ENCODE results near the gene TNRC6C. TPM values are rescaled to one million over a fixed set of nuclear protein-coding genes. Genes with fewer than 3 reads are reported as not detected.

TNRC6C gene
- total RNA-seq, 2 experiments from 2014 or later, result 50.7 to 57.3 TPM

- Histone ChIP-seq H3K4me1 (ENCODE audit: insufficient read depth, low read length) (peaks cover 1% of the 10 kb centered on the region), H3K4me3 (ENCODE audit: low read length) (no peak overlapping the region), H3K9me3 (ENCODE audit: control insufficient read depth in 1 of 2, insufficient read depth in 1 of 2, low read length in 2 of 2) (peaks cover 0 to 6% of the 10 kb centered on the region in 2 experiments), H3K27me3 (ENCODE audit: control insufficient read depth in 1 of 2, insufficient read depth in 2 of 2, low read length in 2 of 2) (no peaks in the 10 kb centered on the region), H3K36me3 (ENCODE audit: insufficient read depth, low read length) (no peaks in the 10 kb centered on the region), H3K27ac (ENCODE audit: low read depth in 1 of 2, low read length in 2 of 2) (no peak overlapping the region)
- ChIA-PET CTCF (no interaction called here), POLR2A (interaction anchor here (1.5 kb wide), 1 partner anchor 35 kb away, joined by 3 read pairs; the partner anchor contains the start of gene TNRC6C)
- ATAC-seq (ENCODE audit: poor library complexity), result no peak
- DNase-seq, result no peak
- TF ChIP-seq CTCF (IDR thresholded peaks at IDR 0.05), result no peak
- H3K36me3 Mint-ChIP-seq (ENCODE audit: low read depth), result no peaks in the 10 kb centered on the region
- H3K9me3 Mint-ChIP-seq, result no peaks in the 10 kb centered on the region
- H3K4me3 Mint-ChIP-seq, result no peak overlapping the region
- H3K27me3 Mint-ChIP-seq, result peaks cover 14% of the 10 kb centered on the region
- intact Hi-C loops (cut with DNase I, micrococcal nuclease), result loop anchor here in 1 of 2 experiments (10.0 kb wide), 1 partner anchor 378 kb away; no protein-coding TSS in a partner anchor
- peaks cover 13% of the 10 kb centered on the region for H3K4me1 Mint-ChIP-seq (ENCODE audit: low read depth)
- H3K27ac Mint-ChIP-seq, result no peak overlapping the region
These were observed 35.4 kb upstream of the TNRC6C start for GRCh38 chr17:77923135-77923534.

GRCh38 chr17:77923776-77924513, 34.6 kb upstream of the TNRC6C start:
- no peak for DNase-seq
- intact Hi-C loops (cut with DNase I, micrococcal nuclease), result loop anchor here in 1 of 2 experiments (10.0 kb wide), 1 partner anchor 379 kb away; no protein-coding TSS in a partner anchor
- no peaks in the 10 kb centered on the region for H3K36me3 ChIP-seq (ENCODE audit: insufficient read depth, low read length)
- Mint-ChIP-seq H3K36me3 (ENCODE audit: low read depth) (no peaks in the 10 kb centered on the region), H3K4me3 (no peak overlapping the region), H3K4me1 (ENCODE audit: low read depth) (peaks cover 21% of the 10 kb centered on the region), H3K27ac (no peak overlapping the region), H3K27me3 (peaks cover 10% of the 10 kb centered on the region), H3K9me3 (no peaks in the 10 kb centered on the region)
- H3K9me3 ChIP-seq (ENCODE audit: control insufficient read depth in 1 of 2, insufficient read depth in 1 of 2, low read length in 2 of 2), result peaks cover 0 to 6% of the 10 kb centered on the region in 2 experiments
- no peak for TF ChIP-seq CTCF (IDR thresholded peaks at IDR 0.05)
- ChIA-PET CTCF (no interaction called here), POLR2A (no interaction called here)
- no peaks in the 10 kb centered on the region for H3K27me3 ChIP-seq (ENCODE audit: control insufficient read depth in 1 of 2, insufficient read depth in 2 of 2, low read length in 2 of 2)
- no peak overlapping the region for H3K27ac ChIP-seq (ENCODE audit: low read depth in 1 of 2, low read length in 2 of 2)
- H3K4me1 ChIP-seq (ENCODE audit: insufficient read depth, low read length), result peaks cover 9% of the 10 kb centered on the region
- no peak for ATAC-seq (ENCODE audit: poor library complexity)
- no peak overlapping the region for H3K4me3 ChIP-seq (ENCODE audit: low read length)

- Histone ChIP-seq H3K27me3 (ENCODE audit: control insufficient read depth in 1 of 2, insufficient read depth in 2 of 2, low read length in 2 of 2) (no peaks in the 10 kb centered on the region), H3K27ac (ENCODE audit: low read depth in 1 of 2, low read length in 2 of 2) (no peak overlapping the region), H3K36me3 (ENCODE audit: insufficient read depth, low read length) (no peaks in the 10 kb centered on the region), H3K4me3 (ENCODE audit: low read length) (no peak overlapping the region), H3K4me1 (ENCODE audit: insufficient read depth, low read length) (peaks cover 18% of the 10 kb centered on the region), H3K9me3 (ENCODE audit: control insufficient read depth in 1 of 2, insufficient read depth in 1 of 2, low read length in 2 of 2) (peaks cover 0 to 6% of the 10 kb centered on the region in 2 experiments)
- ATAC-seq (ENCODE audit: poor library complexity) (no peak), DNase-seq (no peak)
- Mint-ChIP-seq H3K9me3 (no peaks in the 10 kb centered on the region), H3K27ac (no peak overlapping the region), H3K4me3 (no peak overlapping the region), H3K36me3 (ENCODE audit: low read depth) (no peaks in the 10 kb centered on the region), H3K27me3 (peaks cover 1% of the 10 kb centered on the region), H3K4me1 (ENCODE audit: low read depth) (peaks cover 30% of the 10 kb centered on the region)
- CTCF ChIA-PET, result no interaction called here
- POLR2A ChIA-PET, result no interaction called here
- intact Hi-C loops (cut with DNase I, micrococcal nuclease), result loop anchor here in 1 of 2 experiments (10.0 kb wide), 1 partner anchor 380 kb away; no protein-coding TSS in a partner anchor
- TF ChIP-seq CTCF (IDR thresholded peaks at IDR 0.05), result no peak
These were observed 33.7 kb upstream of the TNRC6C start for GRCh38 chr17:77924757-77925336.

Measured in CD4-positive, alpha-beta T cell (primary cell).